CD4-positive, alpha-beta T cell treated with Interleukin-1 beta for 1 hour (primary cell): ENCODE data around the gene DDO.

ENCODE experiments used
- DNase-seq, 2 donors: peaks; one replicate each; pipeline ENCODE4 v3.0.0-alpha.2; 2020 to 2022

DDO gene

GRCh38 chr6:110415086-110415916 lies at the start of gene DDO:
Gene DDO, minus strand, starts transcription at chr6:110415575. Its CDS starts 2,113 bp downstream, at chr6:110413462.
- peak; percentile 9 to 37 for DNase-seq

- no peak for DNase-seq
Observed at GRCh38 chr6:110462884-110463481, 47.6 kb upstream of the DDO start.

- no peak for DNase-seq
Observed at GRCh38 chr6:110461376-110461775, 46.0 kb upstream of the DDO start.

- no peak for DNase-seq
Observed at GRCh38 chr6:110459137-110459536, 43.8 kb upstream of the DDO start.

GRCh38 chr6:110458476-110458875 lies 43.1 kb upstream of the DDO start:
- DNase-seq, result no peak

- DNase-seq, result peak in 1 of 2 donors; percentile 12
Observed at GRCh38 chr6:110457567-110458175, 42.3 kb upstream of the DDO start.

- no peak for DNase-seq
Observed at GRCh38 chr6:110456694-110457093, 41.3 kb upstream of the DDO start.

- no peak for DNase-seq
Observed at GRCh38 chr6:110449541-110449895, 34.1 kb upstream of the DDO start.

- DNase-seq, result no peak
Observed at GRCh38 chr6:110448846-110449540, 33.6 kb upstream of the DDO start.

GRCh38 chr6:110447761-110448160 lies 32.4 kb upstream of the DDO start:
- no peak for DNase-seq

- DNase-seq, result no peak
Observed at GRCh38 chr6:110446405-110446804, 31.0 kb upstream of the DDO start.

GRCh38 chr6:110440026-110440425 lies 24.7 kb upstream of the DDO start:
- no peak for DNase-seq

GRCh38 chr6:110439356-110439755 lies 24.0 kb upstream of the DDO start:
- no peak for DNase-seq

GRCh38 chr6:110434961-110435602 lies 19.7 kb upstream of the DDO start:
- DNase-seq, result no peak

- no peak for DNase-seq
Observed at GRCh38 chr6:110432285-110432900, 17.0 kb upstream of the DDO start.

GRCh38 chr6:110430741-110431140 lies 15.4 kb upstream of the DDO start:
- no peak for DNase-seq

GRCh38 chr6:110430236-110430635 lies 14.9 kb upstream of the DDO start:
- DNase-seq, result no peak

- no peak for DNase-seq
Observed at GRCh38 chr6:110428153-110428552, 12.8 kb upstream of the DDO start.

- no peak for DNase-seq
Observed at GRCh38 chr6:110425816-110426215, 10.4 kb upstream of the DDO start.

- no peak for DNase-seq
Observed at GRCh38 chr6:110422444-110422822, 7.1 kb upstream of the DDO start.

- no peak for DNase-seq
Observed at GRCh38 chr6:110421749-110422443, 6.5 kb upstream of the DDO start.
